GM19025 (cell line): ENCODE data around the gene AKAP1.

ENCODE experiments used
- ATAC-seq: cut with Tn5 transposase; IDR thresholded peaks from one replicate; pipeline ENCODE4 v1.9.1; 2021; ENCODE audit warnings: mild to moderate bottlenecking, low read depth, moderate library complexity; ENCODE audit not compliant: unreplicated experiment

The AKAP1 gene, protein sequence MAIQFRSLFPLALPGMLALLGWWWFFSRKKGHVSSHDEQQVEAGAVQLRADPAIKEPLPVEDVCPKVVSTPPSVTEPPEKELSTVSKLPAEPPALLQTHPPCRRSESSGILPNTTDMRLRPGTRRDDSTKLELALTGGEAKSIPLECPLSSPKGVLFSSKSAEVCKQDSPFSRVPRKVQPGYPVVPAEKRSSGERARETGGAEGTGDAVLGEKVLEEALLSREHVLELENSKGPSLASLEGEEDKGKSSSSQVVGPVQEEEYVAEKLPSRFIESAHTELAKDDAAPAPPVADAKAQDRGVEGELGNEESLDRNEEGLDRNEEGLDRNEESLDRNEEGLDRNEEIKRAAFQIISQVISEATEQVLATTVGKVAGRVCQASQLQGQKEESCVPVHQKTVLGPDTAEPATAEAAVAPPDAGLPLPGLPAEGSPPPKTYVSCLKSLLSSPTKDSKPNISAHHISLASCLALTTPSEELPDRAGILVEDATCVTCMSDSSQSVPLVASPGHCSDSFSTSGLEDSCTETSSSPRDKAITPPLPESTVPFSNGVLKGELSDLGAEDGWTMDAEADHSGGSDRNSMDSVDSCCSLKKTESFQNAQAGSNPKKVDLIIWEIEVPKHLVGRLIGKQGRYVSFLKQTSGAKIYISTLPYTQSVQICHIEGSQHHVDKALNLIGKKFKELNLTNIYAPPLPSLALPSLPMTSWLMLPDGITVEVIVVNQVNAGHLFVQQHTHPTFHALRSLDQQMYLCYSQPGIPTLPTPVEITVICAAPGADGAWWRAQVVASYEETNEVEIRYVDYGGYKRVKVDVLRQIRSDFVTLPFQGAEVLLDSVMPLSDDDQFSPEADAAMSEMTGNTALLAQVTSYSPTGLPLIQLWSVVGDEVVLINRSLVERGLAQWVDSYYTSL

DNA sequence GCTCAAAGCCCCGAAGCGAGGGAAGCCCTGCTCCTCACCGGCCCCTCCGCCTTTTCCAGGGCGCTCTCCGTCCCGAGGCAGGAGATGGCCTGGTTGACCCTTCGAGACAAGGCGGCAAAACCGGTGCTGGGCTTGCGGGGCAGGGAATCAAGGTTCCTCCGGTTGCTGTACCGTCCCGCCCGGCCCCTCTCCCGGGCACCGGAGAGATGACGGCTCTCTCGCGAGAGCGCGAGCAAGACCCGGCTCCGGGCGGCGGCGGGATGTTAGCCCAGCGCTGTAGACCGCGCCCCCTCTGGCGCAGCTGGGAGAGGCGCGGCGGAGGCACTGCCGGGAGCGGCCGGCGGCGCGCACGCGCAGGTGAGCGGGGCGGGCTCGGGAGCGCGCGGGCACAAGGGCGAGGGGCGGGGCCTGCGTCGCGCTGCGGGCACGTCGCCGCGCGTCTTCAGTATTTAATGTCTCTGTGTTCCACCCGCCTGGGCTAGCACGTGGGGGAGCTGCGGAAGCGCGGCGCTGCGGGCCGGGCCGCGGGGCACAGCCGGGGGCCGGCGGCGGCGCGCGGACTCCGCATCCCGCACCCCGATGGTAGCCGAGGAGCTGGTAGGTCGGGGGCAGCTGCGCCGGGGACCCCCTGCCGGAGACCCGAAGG is at the start of gene AKAP1:
Gene AKAP1 (plus strand): TSS at position 445 of the 646 bp plus-strand sequence. CDS start 20,219 bp downstream, outside the sequence.
- peak; percentile 83 for ATAC-seq

DNA sequence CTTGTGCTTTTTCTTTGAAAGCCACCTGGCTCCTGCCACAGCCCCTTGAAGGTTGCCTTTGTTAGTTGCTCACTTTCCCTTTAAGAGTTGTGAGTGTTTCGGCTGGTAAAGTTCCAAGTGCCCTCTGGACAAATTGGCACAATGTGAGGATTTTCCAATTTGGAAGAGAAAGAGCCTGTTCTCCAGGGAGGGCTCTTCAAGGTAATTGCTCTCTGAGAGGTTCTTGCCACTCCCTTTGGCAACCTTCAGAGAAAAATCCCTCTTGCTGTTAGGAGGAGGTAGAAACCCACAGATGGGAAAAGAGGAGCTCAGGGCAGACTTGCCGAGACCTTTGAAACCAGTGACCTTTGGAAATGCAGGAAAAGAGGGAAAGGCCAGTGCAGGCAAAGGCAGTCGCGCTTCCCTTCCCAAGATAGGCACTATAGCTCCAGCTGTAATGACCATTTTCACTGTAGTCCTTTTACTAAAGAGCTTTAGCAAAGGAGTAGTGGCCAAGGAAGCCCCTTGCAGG is 49.0 kb upstream of the AKAP1 start:
- ATAC-seq = no peak

DNA sequence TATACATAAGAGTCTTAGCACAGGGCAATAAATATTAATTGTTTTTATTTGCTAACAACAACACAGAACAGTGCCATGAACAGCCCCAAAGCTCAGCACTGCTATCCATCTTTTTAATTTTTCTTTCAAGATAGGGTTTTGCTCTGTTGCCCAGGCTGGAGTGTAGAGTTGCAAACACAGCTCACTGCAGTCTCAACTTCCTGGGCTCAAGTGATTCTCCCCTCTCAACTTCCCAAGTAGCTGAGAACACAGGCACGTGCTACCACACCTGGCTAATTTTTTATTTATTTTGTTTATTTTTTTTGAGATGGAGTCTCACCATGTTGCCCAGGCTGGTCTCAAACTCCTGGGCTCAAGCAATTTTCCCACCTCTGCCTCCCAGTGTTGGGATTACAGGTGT is 47.6 kb upstream of the AKAP1 start:
- no peak for ATAC-seq

DNA sequence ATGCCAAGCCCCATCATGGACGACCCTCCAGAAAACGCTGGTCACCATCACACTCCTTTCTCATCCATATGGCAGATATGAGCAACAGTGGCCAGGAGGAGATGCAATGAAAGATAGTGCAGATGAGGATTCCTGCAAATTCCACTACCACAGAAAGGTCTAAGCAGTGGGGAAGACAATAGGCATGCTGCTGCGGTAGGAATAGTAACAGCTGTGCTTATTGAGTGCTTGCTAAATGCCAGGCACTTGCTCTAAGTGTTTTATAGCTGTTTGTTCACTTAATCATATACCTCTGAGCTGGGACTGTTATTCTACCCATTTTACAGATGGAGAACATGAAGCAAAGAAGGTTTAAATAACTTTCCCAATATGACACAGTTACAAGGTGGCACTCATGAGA is 46.6 kb upstream of the AKAP1 start:
- no peak for ATAC-seq

DNA sequence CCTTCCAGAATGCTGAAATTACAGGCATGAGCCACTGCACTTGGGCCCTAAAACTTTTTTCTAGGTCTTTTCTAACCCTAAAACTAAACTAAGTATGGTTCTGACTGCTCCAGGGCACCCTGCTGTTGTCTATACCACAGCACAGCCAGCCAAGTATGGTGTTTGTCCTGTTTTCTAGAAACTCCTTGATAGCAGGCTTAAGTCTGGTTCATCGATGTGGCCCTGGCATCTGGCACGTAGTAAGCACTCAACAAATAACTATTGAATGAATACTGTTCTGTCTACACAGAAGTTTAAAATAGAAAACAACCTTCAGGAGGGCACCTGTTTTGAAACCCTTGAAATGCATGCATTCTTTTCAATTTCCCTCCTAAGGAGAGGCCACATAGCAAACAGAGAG is 44.5 kb upstream of the AKAP1 start:
- no peak for ATAC-seq

DNA sequence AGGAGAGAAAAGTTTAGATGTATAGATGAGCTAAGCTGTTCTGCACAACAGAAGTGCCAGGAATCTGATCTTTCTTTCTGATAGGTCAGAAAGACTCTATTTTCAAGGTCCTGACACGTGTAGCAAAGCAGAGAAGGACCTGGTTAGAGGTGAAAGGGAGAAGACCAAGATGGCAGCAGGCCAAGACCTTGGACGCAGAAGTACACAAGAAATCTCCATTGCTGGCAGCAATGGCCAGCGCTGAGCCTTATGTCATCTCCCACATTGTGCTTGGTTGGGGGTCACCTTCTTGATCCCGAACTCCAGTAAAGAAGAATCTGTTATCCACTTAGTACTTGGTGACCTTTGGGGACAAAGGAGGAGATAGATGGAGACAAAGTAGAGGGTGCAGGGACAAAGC is 41.8 kb upstream of the AKAP1 start:
- no peak for ATAC-seq

DNA sequence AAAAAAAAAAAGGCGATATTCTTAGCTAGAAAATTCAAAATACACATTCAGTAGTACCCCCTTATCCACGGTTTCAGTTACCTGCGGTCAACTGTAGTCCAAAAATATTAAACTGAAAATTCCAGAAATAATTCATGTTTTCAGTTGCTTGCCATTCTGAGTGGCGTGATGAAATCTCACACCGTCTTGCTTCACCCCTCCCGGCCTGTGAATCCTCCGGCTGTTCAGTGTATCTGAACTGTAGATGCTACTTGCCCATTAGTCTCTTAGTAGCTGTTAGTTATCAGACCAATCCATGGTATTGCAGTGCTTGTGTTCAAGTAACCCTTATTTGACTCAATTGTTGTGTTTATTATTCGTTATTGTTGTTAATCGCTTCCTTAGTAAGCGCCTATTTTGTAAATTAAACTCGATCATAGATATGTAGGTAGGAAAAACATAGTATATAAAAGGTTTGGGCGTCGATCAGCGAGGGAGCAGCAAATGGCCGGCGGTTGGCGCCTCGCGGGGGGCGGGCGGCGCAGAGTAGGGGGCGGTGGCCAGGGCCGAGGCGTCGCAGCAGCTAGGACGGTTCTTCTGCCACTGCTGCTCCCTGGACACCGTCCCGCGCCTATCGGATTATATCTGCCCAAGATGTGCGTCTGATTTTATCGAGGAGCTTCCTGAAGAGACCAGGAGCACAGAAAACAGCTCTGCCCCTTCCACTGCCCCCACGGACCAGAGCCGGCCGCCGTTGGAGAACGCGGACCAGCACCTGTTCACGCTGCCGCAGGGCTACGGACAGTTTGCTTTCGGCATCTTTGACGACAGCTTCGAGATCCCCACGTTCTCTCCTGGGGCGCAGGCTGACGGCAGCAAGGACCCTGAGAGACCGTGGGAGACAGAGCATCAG is 39.8 kb upstream of the AKAP1 start:
- no peak for ATAC-seq

DNA sequence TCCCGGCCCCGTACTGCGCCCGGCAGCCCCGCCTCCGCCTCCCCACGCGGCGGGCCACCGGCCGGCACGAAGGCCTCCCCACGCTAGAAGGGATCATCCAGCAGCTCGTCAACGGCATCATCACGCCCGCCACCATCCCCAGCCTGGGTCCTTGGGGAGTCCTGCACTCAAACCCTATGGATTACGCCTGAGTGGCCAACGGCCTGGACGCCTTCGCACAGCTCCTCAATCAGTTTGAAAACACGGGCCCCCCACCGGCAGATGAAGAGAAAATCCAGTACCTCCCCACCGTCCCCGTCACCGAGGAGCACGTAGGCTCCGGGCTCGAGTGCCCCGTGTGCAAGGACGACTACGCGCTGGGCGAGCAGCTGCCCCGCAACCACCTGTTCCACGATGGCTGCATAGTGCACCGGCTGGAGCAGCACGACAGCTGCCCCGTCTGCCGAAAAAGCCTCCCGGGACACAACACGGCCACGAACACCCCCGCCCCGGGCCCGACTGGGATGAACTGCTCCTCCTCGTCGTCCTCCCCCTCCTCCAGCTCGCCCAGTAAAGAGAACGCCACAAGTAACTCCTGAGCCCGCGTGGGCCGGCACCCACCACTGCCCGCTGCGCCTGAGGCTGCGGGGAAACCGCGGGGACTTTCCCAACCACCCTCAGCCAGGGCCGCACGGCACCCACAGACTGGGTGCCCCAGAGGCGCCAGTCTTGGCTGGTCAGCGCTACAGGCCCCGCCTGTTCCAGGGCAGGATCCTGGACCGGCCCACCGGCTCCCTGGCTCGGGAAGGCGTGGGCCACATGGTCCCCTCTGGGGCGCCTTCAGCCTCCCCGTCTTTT is 39.0 kb upstream of the AKAP1 start:
- ATAC-seq = peak; percentile 84

DNA sequence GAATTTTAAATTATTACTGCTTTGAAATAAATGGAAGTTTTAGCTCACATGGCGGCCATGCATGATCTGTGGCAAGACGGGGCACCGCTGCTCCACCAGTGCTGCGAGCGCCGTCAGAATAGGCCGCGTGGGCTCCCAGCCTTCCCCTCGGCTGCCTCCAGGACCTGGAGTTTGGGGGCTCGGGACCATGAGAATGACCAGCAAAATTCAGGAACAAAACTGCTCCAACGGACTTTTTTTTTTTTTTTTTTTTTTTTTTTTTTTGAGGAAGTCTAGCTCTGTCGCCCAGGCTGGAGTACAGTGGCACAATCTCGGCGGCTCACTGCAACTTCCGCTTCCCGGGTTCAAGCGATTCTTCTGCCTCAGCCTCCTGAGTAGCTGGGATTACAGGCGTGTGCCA is 38.3 kb upstream of the AKAP1 start:
- ATAC-seq = no peak

DNA sequence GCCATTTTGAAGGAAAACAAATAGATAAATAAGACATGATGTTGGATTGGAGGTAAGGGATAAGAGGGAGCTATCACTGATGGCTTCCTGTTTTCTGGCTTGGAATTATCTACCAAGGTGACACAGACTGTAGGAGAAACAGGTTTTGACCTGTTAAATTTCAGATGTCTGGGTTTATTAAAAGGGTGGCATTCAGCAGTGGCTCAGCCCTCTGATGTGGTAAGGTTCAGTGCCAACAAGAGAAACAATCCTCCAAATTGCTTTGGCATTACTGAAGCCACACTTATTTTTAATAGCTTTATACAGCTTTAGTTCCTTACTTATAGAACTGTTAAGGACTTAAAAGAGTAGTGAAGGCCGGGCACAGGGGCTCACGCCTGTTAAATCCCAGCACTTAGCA is 37.0 kb upstream of the AKAP1 start:
- no peak for ATAC-seq

DNA sequence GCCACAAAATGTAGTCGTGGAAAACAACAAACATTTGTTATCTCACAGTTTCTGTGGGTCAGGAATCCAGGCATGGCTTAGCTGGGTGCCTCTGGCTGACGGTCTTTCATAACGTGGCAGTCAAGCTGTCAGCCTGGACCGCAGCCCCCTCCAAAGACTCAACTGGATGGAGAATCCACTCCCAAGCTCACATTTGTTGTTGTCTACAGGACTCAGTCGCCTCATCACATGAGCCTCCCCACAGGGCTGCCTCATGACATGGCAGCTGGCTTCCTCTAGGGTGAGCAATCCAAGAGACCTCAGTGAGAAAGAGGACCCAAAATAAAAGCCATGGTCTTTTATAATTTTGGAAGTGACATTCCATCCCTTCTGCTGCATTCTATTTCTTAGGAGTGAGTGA is 34.7 kb upstream of the AKAP1 start:
- ATAC-seq = no peak

DNA sequence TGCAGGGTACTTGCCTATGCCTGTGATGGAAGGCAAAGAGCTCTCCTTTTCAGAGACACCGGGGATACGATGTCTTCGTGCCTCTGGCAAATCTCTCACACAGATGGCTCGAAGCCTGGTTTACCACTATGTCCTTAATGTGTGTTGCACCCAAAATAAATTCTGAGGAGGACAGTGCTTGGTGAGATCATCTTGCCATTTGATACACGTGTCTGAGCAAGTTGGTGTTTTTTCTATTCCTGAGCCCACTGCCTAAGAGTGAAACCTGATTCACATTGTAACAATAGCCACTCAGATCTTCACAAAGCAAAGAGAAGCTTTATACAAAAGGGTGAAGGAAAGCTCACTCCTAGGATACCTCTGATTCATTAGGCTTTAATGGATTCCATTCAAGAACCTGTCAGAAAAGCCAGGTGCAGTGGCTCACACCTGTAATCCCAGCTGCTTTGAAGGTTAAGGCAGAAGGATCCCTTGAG is 33.1 kb upstream of the AKAP1 start:
- ATAC-seq = no peak

DNA sequence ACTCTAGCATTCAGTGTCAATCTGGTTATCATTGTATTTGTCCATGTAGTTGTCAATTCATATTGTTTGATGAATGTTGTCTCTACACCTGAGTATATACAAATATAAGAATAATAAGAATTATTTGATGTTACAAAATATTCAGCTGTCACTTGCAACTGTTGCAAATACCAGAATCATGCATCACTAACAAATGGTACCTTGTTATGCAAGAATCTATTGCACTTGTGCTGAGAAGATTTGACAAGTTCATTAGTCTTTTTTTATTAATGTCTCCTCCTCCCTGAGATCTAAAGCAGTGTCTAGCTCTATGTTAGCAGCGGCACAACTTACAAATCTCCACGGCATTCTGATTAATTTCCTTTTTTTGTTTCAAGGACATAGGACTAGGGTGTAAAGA is 22.2 kb upstream of the AKAP1 start:
- no peak for ATAC-seq

DNA sequence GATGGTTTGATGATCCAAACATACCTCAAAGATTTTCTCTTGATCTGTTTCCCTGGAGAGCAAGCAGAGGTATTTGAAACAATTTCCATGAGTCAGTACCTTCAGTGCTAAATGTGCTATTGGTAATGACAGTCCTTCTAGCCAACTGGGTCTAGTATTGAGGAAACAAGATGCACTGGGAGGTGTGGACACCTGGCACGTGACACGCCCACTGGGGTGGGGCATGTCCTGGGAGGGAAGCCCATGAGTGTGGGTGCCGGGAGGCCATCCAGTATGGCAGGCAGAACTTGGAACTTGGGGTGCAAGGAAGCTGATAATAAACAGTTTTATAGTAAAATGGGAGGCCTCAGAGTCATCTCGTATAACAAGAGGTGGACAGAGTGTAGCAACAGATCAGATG is 17.9 kb upstream of the AKAP1 start:
- no peak for ATAC-seq

DNA sequence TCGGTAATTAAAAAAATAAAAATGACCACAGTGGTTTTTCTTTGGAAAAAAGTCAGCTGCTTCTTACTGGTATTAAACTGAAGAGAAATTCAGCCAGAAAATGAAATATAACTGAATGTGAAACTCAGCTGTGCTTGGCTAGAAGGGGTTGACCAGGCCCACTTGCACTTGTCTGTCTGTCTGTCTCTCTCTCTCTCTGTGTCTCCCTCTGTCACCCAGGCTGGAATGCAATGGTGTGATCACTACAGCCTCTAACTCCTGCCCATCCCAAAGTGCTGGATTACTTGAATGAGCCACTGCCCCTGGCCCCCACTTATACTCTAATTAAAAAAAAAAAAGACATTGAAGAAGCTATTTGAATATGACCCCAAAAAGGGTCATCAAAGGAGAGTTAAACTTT is 17.3 kb upstream of the AKAP1 start:
- ATAC-seq = no peak

DNA sequence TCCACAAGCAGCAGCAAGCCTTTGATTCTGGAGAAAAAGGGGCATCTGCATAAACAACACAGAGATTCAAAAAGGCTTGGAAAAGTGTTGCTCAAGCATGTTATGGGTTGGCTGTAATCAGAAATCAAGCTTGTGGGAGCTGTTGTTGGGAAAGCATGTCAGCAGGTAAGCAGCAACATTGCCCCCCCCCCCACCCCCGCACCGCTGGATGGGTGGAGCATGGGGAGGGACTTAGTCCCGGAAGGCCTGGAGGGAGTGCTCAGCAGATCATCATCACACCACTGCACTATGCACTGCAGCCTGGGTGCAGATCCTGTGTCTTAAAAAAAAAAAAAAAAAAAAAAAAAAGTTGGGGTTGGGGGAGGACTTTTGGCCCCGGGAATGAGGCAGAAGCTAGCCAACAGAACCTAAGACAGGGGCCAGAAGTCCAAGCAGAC is 16.8 kb upstream of the AKAP1 start:
- no peak for ATAC-seq

DNA sequence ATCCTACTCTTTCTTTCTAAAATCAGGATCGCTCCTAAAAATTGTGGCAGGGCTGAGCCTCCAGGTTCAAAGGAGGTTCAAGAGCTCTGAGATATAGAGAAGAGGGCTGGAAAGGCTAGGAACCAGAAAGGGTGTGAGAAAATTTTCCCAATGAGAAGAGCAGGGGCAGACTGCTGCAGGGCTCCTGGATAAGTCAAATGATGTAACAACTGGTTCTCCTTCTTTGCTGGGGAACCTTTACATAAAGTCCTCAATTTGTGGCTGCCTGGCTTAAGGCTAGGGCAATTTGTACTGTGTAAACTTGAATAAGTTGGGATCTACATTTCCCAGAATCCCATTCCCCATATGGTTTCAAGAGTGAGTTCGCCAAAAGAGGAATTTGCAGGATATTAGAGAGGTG is 16.3 kb upstream of the AKAP1 start:
- no peak for ATAC-seq

DNA sequence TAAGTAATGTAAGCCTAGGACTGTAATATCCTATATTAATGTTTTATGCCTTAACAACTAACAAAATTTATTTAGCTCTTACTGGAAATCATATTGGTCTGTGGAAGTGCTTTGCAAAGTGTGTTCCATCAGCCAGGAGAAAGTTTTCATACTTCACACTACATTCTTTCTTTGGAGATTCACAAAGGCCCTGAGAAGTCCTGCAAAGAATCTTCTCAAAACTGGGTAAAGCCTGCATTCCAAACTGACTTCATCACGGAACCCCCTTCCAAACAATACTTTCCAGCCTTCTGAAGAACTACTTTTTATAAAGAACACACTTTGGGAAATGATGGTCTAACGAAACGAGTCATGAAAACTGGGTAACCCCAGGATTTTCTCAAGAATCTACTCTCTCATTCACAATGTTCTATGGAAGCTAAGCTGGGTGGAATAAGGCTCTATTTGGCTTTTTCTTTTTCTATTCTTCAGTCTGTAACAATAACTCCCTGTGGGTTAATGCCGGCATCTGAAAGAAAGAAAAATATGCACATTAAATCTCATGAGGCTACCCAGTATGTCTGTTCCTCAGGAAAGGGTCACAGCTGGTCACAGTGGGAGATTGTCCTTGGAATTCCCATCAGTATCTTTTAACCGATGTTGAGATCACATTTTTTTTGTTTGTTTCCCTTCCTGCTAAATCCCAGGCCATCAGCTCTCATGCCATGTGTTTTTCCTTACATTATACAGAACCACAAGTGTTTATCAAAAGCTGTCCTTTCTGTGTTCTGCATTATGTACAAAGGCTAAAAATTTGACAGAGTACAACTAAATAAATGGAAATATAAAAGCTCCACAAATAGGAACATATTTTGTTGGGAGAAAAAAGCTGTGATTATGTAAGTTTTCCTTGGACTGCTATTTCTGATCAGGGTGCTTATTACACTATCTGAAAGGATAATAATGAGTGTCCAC is 12.8 kb upstream of the AKAP1 start:
- ATAC-seq = no peak
